HL-60/S4 (cell line): ENCODE measurements around the gene LUC7L3.
"Not testable (repeated sequence)": the region's sequence is repeated elsewhere in the genome, so short reads cannot be mapped to it uniquely, and the experiment has no call there.

ENCODE experiments used
- in situ Hi-C: fragments of 300-500 bp; cut with MboI; formaldehyde crosslinking; loops from 2 replicates; pipeline ENCODE4 v1.14.3; 2022; ENCODE audit warnings: low sequenced_read_pairs

Gene LUC7L3

GRCh38 chr17:50781167-50781566 is 61.8 kb downstream of the LUC7L3 start:
- in situ Hi-C loops: loop anchor here (5.0 kb wide), 1 partner anchor 171 kb away; no protein-coding TSS in a partner anchor

GRCh38 chr17:50783193-50783660 is 63.8 kb downstream of the LUC7L3 start:
- in situ Hi-C loops: loop anchor here (5.0 kb wide), 1 partner anchor 169 kb away; no protein-coding TSS in a partner anchor

GRCh38 chr17:50783905-50784304 is 64.5 kb downstream of the LUC7L3 start:
- in situ Hi-C loops: loop anchor here (5.0 kb wide), 1 partner anchor 168 kb away; no protein-coding TSS in a partner anchor

GRCh38 chr17:50785126-50785525 is 65.7 kb downstream of the LUC7L3 start:
- in situ Hi-C loops: no loop called here

GRCh38 chr17:50785946-50786570 is 66.7 kb downstream of the LUC7L3 start:
- in situ Hi-C loops: no loop called here

GRCh38 chr17:50787106-50787505 is 67.7 kb downstream of the LUC7L3 start:
- in situ Hi-C loops: no loop called here

GRCh38 chr17:50790618-50791017 is 71.2 kb downstream of the LUC7L3 start:
- in situ Hi-C loops: no loop called here

GRCh38 chr17:50792132-50792531 is 72.7 kb downstream of the LUC7L3 start:
- in situ Hi-C loops: no loop called here

GRCh38 chr17:50793007-50793406 is 73.6 kb downstream of the LUC7L3 start:
- in situ Hi-C loops: no loop called here

- in situ Hi-C loops: no loop called here
Observed at GRCh38 chr17:50794361-50794760, 75.0 kb downstream of the LUC7L3 start.

GRCh38 chr17:50797135-50797810 is 77.9 kb downstream of the LUC7L3 start:
- in situ Hi-C loops: no loop called here

GRCh38 chr17:50798424-50799288 is 79.3 kb downstream of the LUC7L3 start:
- in situ Hi-C loops: no loop called here

GRCh38 chr17:50799582-50799981 is 80.2 kb downstream of the LUC7L3 start:
- in situ Hi-C loops: no loop called here

- in situ Hi-C loops: no loop called here
Observed at GRCh38 chr17:50800196-50800700, 80.8 kb downstream of the LUC7L3 start.

- in situ Hi-C loops: no loop called here
Observed at GRCh38 chr17:50802609-50803571, 83.5 kb downstream of the LUC7L3 start.

GRCh38 chr17:50803676-50804075 is 84.3 kb downstream of the LUC7L3 start:
- in situ Hi-C loops: no loop called here

- in situ Hi-C loops: not testable (repeated sequence)
Observed at GRCh38 chr17:50804749-50805475, 85.5 kb downstream of the LUC7L3 start.

GRCh38 chr17:50805486-50805885 is 86.1 kb downstream of the LUC7L3 start:
- in situ Hi-C loops: no loop called here
